GM19468 (cell line): ENCODE data around the gene DNAJC11.

Experiments used
- ATAC-seq: cut with Tn5 transposase; IDR thresholded peaks from one replicate; pipeline ENCODE4 v1.9.1; 2021; ENCODE audit warnings: mild to moderate bottlenecking, moderate library complexity, moderate number of reproducible peaks; ENCODE audit not compliant: unreplicated experiment; ENCODE audit errors: extremely low read depth

The DNAJC11 gene

DNA sequence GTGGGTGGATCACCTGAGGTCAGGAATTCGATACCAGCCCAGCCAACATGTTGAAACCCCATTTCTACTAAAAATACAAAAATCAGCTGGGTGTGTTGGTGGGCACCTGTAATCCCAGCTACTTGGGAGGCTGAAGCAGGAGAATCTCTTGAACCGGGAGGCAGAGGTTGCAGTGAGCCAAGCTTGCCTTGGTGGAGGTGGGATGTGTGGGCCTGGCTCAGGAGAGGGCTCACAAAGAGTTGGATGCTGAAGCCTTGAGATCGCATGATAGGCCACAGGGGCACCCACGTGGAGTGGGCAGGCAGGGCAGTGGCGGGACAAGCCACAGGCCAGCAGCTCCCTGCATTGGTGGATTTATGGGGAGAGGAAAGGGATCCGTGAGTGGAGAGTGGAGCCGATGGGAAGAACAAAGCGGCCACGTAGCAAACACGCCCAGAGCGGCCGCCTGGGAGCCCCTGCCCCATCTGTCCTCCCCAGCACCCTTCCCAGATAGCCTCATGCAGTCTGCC is 72.6 kb downstream of the DNAJC11 start:
- ATAC-seq = no peak

DNA sequence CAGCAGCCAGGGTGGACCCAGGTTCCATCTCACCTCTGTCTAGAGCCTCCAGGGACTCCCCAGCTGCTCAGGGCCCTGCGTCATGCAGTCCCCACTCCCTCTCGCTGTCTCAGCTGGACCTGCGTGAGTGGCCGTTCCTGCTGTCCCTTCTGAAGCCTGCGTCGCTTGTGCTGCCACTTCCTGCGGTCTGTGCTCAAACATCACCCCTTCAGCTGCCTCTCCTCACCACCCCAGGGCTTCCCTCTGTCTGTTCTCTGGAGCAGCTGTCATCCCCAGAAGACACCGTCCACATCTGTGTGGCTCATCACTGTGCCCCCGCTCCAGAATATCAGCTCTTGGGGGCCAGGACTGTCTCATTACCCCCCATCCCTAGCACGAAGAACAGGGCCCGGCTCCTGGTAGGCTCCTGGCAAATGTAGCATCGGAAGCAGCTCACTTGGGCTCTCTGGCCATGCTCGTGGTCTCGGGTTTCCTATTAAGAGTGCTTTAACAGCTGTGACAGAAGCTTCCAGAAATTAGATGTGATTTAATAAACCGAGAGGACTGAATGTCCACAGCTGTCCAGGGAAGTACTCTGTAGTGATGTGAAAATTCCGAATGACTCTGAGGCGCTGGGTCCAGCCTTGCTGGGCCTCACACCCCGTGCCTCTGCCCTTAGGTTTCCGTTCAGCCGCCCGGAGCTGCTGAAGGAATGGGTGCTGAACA is 73.6 kb downstream of the DNAJC11 start:
- no peak for ATAC-seq

DNA sequence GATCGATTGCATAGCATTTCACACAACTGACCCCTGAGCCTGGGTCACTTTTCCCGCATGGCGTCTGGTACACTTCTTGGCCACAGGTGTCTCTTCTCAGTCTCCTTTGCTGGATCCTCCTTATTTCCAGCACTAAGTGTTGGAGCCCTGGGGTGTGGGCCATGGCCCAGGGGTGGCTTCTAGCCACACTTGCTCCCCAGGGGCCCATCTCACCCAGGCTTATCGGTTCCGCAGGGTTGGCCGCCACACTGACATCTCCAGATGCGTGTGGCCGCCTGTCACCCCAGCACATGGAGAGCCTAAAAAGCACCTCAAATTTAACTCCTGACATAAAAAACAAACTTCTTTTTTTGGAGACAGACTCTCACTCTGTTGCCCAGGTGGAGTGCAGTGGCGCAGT is 74.6 kb downstream of the DNAJC11 start:
- no peak for ATAC-seq

DNA sequence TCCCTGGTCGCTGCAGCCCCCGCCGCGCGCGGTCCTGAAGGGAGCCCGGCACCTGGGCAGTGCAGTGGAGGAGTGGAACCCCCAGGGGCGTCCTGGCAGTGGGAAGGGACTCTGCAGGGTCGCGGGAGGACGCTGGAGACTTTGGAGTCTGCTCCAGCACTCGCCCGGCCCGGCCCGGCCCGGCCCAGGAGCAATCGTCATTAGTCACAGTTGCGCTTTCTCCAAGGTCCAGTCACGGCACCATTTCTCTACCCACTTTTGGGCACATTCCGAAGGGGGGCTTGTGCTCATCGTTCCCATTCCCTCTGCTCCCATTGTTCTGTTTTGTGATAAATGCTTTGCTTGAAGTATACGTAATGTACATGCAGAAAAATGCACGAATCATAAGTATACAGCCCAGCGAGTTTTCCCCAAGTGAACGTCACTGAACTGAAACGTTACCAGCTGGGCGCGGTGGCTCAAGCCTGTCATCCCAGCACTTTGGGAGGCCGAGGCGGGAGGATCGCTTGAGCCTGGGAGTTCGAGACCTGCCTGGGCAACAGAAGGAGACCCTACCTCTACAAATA is 75.9 kb downstream of the DNAJC11 start:
- ATAC-seq = no peak

DNA sequence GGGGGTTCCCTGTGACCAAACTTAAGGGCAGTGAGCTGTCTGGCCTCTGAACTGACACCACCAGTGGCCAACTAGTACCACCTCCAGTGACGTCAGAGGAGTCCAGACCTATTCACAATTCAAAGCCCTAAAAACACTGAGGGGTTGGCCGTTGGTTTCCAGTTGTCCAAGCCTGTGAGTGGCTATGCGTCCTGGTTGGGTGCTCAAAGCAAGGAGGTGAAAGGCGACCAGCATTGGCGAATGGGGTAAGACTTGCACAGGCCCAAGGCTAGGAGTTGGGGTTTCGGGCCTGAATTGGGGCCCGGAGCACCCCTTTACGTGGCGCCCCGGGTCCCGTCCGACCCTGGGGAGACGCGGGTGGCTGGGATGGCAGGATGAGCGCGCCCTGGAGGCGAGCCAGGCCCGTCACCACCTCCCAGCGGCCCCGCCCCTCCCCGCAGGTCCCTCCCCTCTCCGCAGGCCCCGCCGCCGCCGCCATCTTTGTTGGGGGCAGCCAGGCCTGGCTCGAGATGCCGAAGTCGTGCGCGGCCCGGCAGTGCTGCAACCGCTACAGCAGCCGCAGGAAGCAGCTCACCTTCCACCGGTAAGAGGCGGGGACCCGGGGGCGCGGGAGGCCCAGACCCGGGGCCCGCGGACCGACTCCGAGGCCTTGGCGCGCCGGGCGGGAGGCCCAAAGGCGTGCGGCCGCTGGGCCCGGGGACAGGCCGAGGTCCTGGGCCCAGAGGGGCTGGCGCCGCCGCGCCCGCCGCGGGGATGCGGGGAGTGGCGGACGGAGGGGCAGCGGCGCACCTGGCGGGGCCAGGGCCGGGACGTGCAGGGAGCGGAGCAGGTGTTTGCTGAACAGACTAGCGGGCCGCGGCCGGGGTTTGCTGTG is 76.7 kb downstream of the DNAJC11 start, which contains the start of gene THAP3:
Gene THAP3 (plus strand): TSS at position 159 of the 874 bp plus-strand sequence. CDS start 351 bp downstream, at position 510.
- peak; percentile 72 for ATAC-seq

DNA sequence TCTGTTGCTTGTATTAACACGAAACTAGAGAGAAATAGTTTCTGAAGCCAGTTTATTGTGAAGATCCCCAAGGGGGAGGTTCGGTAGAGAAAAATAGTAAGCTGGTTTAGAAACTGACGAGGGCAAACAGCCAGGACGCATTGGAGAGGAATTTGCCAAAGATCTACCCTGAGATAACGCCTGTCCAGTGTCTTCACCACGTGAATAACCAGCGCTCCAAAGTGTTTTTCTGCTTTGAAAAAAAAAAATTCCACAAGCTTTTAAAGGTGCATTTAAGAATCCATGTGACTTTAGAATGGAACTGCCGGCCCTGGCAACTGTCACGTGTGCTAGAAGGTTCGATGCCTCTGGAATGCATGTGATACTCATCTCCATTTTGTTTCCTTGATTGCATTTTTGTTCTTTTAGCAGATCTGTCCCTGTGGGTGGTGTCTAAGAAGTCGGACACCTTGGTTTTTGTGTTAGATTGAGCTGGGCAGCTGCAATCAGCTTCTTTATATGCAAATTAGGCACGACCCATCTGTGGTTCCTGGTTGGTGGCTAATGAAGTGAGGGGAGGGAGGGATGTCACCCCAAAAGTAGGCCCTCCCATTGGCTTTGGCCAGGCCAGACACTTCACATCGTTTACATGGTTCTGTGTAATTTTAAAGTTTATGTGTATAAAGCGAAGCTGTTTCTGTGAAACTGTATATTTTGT is 78.2 kb downstream of the DNAJC11 start:
- ATAC-seq = no peak

DNA sequence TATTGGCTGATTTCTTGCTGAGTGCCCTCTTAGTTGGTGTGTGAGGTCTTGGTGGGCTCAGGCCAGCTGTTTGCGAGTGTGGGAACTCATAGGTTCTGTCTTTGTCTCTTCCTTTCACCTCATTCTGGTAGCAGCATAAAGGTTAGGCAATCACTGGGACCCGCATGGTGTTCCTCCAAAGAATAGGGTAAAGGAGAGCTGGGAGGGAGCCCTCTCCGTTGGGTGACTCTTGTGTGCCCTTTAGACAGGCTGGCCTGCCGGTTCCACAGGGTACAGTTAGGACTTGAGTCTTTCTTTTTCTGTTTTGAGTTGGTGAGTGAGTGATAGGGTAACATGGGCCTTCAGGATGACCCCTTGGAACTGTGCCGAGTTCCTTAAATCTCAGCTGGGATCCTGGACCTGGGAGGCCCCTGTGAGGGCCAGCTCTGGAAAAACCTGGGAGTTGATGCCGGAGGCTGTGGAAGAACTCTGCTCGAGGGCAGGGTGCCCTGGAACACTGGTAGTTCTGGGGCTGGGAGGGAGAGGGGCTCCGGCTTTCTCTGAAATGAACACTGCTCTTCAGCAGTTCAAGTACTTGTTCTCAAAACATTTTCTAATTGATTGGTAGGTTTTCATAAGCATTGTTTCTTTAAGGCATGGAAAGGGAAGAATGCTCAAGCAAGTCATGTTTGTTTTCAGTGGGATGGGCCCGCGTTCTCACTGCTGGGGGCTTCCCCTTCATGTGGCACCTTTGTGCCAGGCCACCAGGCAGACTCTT is 79.0 kb downstream of the DNAJC11 start:
- no peak for ATAC-seq

DNA sequence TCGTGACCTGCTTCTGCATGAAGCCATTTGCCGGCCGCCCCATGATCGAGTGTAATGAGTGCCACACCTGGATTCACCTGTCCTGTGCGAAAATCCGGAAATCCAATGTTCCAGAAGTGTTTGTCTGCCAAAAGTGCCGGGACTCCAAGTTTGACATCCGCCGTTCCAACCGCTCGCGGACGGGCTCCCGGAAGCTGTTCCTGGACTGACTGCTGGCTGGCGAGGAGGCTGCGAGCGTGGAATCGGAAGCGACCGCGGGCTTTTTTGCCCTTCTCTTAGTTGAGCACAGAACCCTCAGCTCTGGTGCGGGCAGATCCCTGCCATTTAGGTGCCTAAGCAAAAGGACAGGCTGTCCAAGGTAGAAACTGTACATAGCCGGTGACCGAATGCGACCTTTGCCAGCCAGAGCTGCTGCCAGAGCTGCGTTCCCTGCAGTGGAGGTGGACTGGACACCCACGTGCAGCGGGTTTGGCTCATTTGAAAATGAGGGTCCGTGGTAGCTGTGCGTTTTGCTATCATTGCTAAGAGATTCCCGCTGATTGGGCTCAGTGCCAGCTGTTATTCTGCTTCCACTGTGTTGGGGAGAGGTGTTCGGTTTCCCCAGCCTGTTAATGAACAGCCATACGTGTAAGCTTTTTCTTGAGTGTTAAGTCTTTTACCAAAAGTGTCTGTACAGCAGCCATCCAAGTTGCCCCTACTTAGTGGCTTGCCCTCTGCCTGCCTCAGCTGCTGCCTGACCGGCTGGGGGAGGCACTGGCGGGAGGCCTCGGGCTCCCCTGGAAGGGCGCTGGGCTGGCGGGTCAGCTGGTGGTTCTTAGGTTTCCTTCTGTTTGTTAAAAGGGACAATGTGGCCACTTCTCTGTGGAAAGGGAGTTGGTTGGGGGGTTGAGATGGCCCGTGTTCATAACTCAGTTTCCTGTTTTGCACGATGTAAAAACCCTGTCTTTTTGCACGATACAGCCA is 79.9 kb downstream of the DNAJC11 start:
- no peak for ATAC-seq

DNA sequence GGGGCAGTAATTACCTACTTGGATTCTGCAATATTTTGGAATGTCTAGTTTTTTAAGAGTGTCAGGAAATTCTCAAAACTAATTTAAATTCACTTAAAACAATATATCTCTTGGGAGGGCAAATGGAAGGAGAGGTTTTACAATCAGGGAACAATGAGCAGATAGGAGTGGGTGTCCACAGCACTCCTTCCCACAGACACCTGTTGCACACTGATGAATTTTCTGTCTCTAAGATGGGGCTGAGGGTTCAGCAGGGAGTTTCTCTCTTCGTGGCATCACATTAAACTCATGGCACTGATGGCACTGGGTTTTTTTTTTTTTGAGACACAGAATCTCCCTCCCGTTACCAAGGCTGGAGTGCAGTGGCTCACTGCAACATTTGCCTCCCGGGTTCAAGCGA is 82.6 kb downstream of the DNAJC11 start:
- no peak for ATAC-seq

DNA sequence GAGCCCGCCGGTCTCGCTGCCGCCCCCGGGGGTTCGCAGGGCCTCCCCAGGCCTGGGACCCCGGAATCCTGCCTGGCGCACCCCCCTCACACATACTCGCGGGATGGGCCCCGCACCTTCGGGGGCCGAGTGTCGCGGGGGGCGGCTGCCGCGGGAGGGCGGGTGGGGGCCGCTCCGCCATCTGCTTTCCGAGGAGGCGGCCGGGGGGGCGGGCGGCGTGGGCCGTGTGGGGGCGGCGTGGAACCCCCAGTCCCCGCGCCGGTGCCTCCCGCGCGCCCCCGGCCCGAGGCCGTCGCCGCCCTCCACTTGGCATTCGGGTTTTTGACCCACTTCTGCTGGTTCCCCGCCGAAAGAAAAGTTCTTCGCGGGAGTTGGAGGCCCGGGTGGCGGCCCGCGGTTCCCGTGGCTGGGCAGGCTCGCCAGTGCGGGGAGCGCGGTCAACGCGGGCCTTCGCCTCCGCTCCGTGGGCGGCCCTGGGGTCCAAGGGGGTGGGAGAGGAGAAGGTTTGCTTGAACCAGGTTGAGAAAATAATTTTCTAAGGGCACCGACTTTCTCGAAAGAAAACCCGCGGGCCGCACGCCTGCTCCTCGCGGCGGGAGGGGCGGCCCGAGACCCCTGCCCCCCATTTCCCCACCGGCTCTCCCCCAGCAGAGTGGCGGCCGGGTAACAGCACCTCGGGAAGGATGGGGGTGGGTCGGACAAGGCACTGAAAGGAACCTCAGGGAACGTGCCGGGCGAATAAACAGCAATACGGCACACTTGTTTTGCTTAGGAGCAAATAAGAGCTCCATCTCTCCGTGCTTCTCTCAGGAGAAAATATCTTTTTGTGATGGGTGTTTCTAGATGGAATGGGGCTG is 86.5 kb downstream of the DNAJC11 start:
- no peak for ATAC-seq

DNA sequence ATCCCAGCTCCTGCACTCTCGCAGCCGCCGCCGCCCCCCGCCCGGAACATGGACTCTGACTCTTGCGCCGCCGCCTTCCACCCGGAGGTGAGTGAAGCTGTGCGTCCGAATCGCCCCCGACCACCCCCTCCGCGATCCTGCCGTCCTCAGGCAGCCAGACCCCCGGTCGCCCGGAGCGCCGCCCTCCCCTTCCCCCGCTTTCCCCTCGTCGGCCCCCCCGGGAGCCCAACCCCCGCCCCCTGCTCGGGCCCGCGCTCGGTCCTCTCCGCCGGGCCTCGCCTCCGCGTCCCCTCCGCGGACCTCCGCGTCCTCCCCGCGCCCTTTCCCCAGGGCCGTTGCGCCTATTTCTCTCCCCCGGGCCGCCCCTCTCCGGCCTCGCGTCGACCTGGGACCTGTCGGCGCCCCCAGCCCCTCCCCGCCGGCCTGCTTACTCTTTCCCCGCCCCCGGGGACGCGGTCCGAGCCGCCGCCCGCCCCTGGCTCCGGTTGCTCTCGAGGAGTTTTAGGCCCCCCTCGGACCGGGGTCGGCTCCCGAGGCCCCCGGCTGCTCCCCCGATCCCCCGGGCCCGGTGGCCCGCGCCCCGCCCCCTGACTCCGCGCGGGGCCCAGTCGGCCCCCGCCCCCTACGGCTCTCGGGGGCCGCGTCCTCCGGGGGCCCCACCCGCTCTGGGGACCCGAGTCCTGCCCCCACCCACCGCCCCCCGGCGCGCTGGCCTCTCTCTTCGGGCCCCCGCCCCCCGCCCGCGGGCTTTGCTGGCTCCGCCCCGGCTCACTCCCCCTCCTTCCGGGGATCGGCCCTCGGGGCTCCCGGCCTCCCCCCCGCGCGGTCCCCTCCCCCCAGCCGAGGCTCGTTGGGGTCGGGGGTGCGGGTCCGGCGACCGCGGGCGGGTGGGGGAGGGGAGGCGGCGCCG is 87.3 kb downstream of the DNAJC11 start:
- no peak for ATAC-seq

DNA sequence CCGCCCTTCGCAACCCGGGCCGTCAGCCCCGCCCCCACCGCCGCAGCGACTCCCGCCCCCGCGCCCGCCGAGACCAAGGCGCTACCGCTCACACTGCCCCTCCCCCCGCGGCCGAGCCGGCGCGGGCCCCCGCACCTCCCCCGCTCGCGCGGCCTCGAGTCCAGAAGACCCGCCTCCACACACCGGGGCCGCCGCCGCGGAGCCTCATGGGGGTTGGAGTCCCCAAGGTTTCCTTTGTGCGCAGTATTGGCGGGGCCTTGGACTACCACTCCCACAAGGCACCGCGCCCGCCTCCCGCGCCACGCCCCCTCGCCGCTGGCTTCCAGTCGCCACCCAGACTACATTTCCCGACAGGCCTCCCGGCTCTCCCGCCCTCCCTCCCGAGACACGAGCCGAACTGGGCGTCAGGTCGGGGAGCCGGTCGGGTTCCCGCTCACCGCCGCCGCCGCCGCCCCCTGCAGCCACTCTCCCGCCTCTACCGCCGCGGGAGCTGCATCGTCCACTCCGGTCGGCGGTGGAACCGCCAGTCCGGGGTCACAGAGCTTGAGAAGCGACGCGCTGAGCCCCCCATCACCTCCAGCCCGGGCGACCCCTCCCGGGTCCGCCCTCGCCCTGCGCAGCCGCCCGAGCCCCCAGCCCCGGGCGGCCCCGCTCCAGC is 88.1 kb downstream of the DNAJC11 start, which contains the start of gene PHF13:
Gene PHF13 (plus strand): TSS at position 371 of the 658 bp plus-strand sequence. CDS start 336 bp downstream, outside the sequence.
- ATAC-seq = peak; percentile 82

DNA sequence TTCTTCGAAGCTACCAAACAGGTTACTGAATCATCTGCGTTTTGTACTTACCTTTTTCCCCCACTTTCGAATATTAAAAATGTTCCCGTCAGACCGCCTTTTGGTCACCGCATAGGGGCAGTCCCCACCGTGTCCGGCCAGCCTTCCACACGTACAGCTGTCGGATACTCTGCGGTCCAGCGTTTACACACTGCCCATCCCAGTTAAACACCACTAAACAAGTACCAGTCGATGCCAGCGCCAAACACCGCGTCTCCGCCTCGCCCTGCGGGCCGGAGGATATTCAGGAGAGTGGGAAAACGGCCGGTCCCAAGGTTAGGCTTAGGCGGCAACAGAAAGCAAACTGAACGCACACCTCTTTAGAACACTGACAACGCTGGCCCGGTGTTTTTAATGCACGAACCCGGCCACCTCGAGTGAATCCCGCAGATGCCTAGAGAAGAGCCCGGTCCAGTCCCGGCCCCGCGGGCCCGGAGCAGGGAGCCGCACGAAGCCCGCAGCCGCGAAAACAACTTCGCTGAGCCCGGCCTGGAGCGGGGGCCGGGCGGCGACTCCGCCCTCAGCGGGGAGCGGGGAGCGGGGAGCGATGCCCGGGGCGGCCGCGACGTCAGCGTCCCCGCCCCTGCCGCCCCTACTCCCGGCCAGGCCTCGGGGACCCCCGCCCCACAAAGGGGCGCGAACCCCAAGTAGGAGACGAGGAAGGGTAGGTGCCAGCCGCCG is 88.8 kb downstream of the DNAJC11 start:
- no peak for ATAC-seq

DNA sequence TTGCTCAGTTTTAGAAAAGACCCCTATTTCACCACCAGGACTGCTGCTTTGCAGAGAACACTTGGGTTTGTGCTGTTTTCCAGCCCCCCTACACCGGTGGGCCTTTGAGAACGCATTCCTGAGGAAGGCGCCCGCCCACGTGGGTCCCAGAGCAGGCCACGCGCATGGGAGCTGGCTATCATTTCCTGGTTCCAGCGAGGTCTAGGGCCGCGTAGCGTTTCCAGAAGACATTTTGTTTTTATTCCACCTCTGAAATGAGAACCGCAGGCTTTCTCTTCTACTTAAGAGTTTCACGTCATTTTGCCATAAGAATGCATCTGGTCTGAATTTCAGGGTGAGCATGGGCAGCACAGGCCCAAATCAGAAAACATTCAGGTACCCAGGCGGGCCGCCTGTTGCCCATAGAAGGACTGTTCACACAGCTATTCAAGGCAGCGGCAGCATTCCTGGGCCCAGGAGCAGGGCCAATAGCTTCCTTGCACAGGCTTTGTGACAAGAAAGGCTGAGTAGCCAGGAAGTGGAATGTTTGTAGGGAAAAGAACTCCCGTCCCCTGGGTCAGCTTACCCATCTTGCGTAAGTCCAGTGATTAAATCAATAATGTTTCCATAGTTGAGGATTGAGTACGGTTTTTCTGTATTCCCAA is 97.6 kb downstream of the DNAJC11 start:
- ATAC-seq = no peak
